Raji (cell line): ENCODE data around the gene TMEM187.

Source experiments
- POLR2A ChIP-seq: IDR thresholded peaks from 2 replicates; pipeline ENCODE4 v1.6.1; 2011; ENCODE audit warnings: low read depth, low read length, control low read depth; ENCODE audit not compliant: insufficient read depth

The TMEM187 gene

GRCh38 chrX:154023276-154024000 is 50.9 kb downstream of the TMEM187 start:
- TF ChIP-seq POLR2A, result no peak

GRCh38 chrX:154024271-154024670 is 51.7 kb downstream of the TMEM187 start:
- no peak for TF ChIP-seq POLR2A

GRCh38 chrX:154025230-154025629 is 52.7 kb downstream of the TMEM187 start:
- TF ChIP-seq POLR2A, result no peak

- no peak for TF ChIP-seq POLR2A
Measured at GRCh38 chrX:154026136-154027021, 53.8 kb downstream of the TMEM187 start.

GRCh38 chrX:154027022-154027402 is 54.5 kb downstream of the TMEM187 start:
- no peak for TF ChIP-seq POLR2A

- TF ChIP-seq POLR2A, result no peak
Measured at GRCh38 chrX:154027986-154028385, 55.4 kb downstream of the TMEM187 start.

- no peak for TF ChIP-seq POLR2A
Measured at GRCh38 chrX:154028502-154029184, 56.1 kb downstream of the TMEM187 start.

- no peak for TF ChIP-seq POLR2A
Measured at GRCh38 chrX:154029439-154029838, 56.9 kb downstream of the TMEM187 start.

- TF ChIP-seq POLR2A, result no peak
Measured at GRCh38 chrX:154030266-154030665, 57.7 kb downstream of the TMEM187 start.

- TF ChIP-seq POLR2A, result no peak
Measured at GRCh38 chrX:154030715-154031305, 58.3 kb downstream of the TMEM187 start.

- no peak for TF ChIP-seq POLR2A
Measured at GRCh38 chrX:154032160-154032559, 59.6 kb downstream of the TMEM187 start.

GRCh38 chrX:154032653-154033052 is 60.1 kb downstream of the TMEM187 start:
- TF ChIP-seq POLR2A, result no peak
